Neural progenitor cell (in vitro differentiated cells): ENCODE measurements around the gene PUSL1. TPM values are rescaled to one million over a fixed set of nuclear protein-coding genes. Genes with fewer than 3 reads are reported as not detected.

Experiments
- DNase-seq: peaks from one replicate; pipeline ENCODE4 v3.0.0-alpha.2; 2016; ENCODE audit warnings: low spot score
- H2AFZ ChIP-seq: fragments of 200-600 bp; sonication (generic); replicated peaks from 2 replicates; pipeline ENCODE4 v1.6.1; 2016; ENCODE audit warnings: antibody characterized with exemption
- H3F3A ChIP-seq: fragments of 200-600 bp; sonication (generic); 2 replicates; pipeline ENCODE4 v1.6.1; 2016; ENCODE audit warnings: antibody characterized with exemption, low read depth
- H3K27ac ChIP-seq: fragments of 200-600 bp; sonication (generic); 2 replicates; pipeline ENCODE4 v1.5.1; 2016; ENCODE audit warnings: mild to moderate bottlenecking
- H3K27me3 ChIP-seq: fragments of 200-600 bp; sonication (generic); 2 replicates; pipeline ENCODE4 v1.6.1; 2016; ENCODE audit warnings: mild to moderate bottlenecking, moderate library complexity
- H3K36me3 ChIP-seq: fragments of 200-600 bp; sonication (generic); 2 replicates; pipeline ENCODE4 v1.5.1; 2016
- H3K4me1 ChIP-seq: fragments of 200-600 bp; sonication (generic); 2 replicates; pipeline ENCODE4 v1.6.1; 2016; ENCODE audit warnings: mixed run types
- H3K4me2 ChIP-seq: fragments of 200-600 bp; sonication (generic); 2 replicates; pipeline ENCODE4 v1.6.1; 2016
- H3K4me3 ChIP-seq: fragments of 200-600 bp; sonication (generic); 2 replicates; pipeline ENCODE4 v1.5.1; 2016
- H3K79me2 ChIP-seq: fragments of 200-600 bp; sonication (generic); 2 replicates; pipeline ENCODE4 v1.6.1; 2016; ENCODE audit warnings: low read depth
- H3K9ac ChIP-seq: fragments of 200-600 bp; sonication (generic); 2 replicates; pipeline ENCODE4 v1.6.1; 2016
- H3K9me3 ChIP-seq: fragments of 200-600 bp; sonication (generic); 2 replicates; pipeline ENCODE4 v1.5.1; 2016; ENCODE audit warnings: low read depth
- H4K20me1 ChIP-seq: fragments of 200-600 bp; sonication (generic); 2 replicates; pipeline ENCODE4 v1.6.1; 2016; ENCODE audit warnings: low read depth
- H3K27ac Mint-ChIP-seq: 3 replicates; pipeline ENCODE4 v1.8.0; 2021; ENCODE audit warnings: mixed read lengths
- H3K27me3 Mint-ChIP-seq: 2 replicates; pipeline ENCODE4 v1.8.0; 2022; ENCODE audit warnings: low read depth, mild to moderate bottlenecking, inconsistent platforms, moderate library complexity, mixed read lengths; ENCODE audit not compliant: insufficient read depth
- H3K36me3 Mint-ChIP-seq: 3 replicates; pipeline ENCODE4 v1.8.0; 2021; ENCODE audit warnings: mixed read lengths
- H3K4me1 Mint-ChIP-seq: 3 replicates; pipeline ENCODE4 v1.8.0; 2021; ENCODE audit warnings: mixed read lengths
- H3K4me3 Mint-ChIP-seq: 3 replicates; pipeline ENCODE4 v1.8.0; 2021; ENCODE audit warnings: mild to moderate bottlenecking, moderate library complexity, mixed read lengths
- H3K9me3 Mint-ChIP-seq: 3 replicates; pipeline ENCODE4 v1.8.0; 2020; ENCODE audit warnings: mixed read lengths
- EZH2 ChIP-seq: fragments of 200-600 bp; sonication (generic); IDR thresholded peaks from 2 replicates; pipeline ENCODE4 v1.6.1; 2017; ENCODE audit warnings: antibody characterized with exemption, mild to moderate bottlenecking, moderate library complexity
- EZH2phosphoT487 ChIP-seq: fragments of 200-600 bp; sonication (generic); IDR thresholded peaks from 2 replicates; pipeline ENCODE4 v1.6.1; 2017; ENCODE audit warnings: antibody characterized with exemption
- total RNA-seq: library from RNA; depleted of rRNA; stranded (reverse); fragments of >200 nt; gene quantifications from 2 replicates; pipeline ENCODE4 v1.2.3, GENCODE V29; 2015; ENCODE audit warnings: low replicate concordance
- TF ChIP-seq, protein P1 (sequence below): fragments of 200-600 bp; sonication (generic); IDR thresholded peaks from 2 replicates; pipeline ENCODE4 v1.5.1; 2017; ENCODE audit warnings: antibody characterized with exemption, mild to moderate bottlenecking

Gene PUSL1
- total RNA-seq, 1 donor from 2014 or later, result 3.7 TPM

- Mint-ChIP-seq H3K27me3 (peaks cover 18% of the 10 kb centered on the region), H3K4me3 (no peak overlapping the region), H3K9me3 (no peaks in the 10 kb centered on the region), H3K27ac (no peak overlapping the region), H3K4me1 (no peaks in the 10 kb centered on the region), H3K36me3 (peaks cover 3% of the 10 kb centered on the region)
- DNase-seq, result no peak
- Histone ChIP-seq H3K4me1 (no peaks in the 10 kb centered on the region), H3K9me3 (no peaks in the 10 kb centered on the region), H3K36me3 (no peaks in the 10 kb centered on the region), H3K9ac (no peak overlapping the region), H3K79me2 (no peaks in the 10 kb centered on the region), H3K27ac (no peak overlapping the region), H3K4me2 (no peak overlapping the region), H4K20me1 (peaks cover 80% of the 10 kb centered on the region), H3F3A (peaks cover 20% of the 10 kb centered on the region), H2AFZ (no peak overlapping the region), H3K27me3 (no peaks in the 10 kb centered on the region), H3K4me3 (no peak overlapping the region)
- TF ChIP-seq, protein P1, sequence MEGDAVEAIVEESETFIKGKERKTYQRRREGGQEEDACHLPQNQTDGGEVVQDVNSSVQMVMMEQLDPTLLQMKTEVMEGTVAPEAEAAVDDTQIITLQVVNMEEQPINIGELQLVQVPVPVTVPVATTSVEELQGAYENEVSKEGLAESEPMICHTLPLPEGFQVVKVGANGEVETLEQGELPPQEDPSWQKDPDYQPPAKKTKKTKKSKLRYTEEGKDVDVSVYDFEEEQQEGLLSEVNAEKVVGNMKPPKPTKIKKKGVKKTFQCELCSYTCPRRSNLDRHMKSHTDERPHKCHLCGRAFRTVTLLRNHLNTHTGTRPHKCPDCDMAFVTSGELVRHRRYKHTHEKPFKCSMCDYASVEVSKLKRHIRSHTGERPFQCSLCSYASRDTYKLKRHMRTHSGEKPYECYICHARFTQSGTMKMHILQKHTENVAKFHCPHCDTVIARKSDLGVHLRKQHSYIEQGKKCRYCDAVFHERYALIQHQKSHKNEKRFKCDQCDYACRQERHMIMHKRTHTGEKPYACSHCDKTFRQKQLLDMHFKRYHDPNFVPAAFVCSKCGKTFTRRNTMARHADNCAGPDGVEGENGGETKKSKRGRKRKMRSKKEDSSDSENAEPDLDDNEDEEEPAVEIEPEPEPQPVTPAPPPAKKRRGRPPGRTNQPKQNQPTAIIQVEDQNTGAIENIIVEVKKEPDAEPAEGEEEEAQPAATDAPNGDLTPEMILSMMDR, result no peak
- TF ChIP-seq EZH2phosphoT487 (no peak), EZH2 (no peak)
These were observed 25.3 kb downstream of the PUSL1 start for GRCh38 chr1:1333551-1334241.

DNA sequence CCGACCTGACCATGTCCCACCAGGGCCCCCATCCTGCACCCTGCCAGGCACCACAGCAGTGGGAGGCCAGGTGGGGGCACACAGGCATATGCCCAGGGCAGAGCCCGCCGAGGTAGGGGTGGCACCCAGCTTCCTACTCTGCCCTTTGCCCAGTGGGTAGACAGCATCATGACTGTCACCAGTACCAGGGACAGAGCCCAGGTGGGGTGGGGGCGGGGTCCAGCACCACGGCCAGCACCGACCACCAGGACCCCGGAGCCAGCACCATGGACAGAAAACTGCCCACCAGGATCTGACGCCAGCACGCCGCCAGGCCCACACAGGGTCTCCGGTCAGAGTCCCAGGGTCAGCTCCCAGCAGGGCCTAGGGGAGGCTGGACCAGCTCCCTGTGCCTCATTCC is 26.4 kb downstream of the PUSL1 start:
- H3K4me3 Mint-ChIP-seq, result no peak overlapping the region
- peak; percentile 94 for DNase-seq
- H3K4me1 Mint-ChIP-seq, result no peaks in the 10 kb centered on the region
- Histone ChIP-seq H3K27ac (no peak overlapping the region), H3K9ac (no peak overlapping the region), H3F3A (peaks cover 14% of the 10 kb centered on the region), H3K27me3 (no peaks in the 10 kb centered on the region), H3K4me2 (no peak overlapping the region), H3K79me2 (no peaks in the 10 kb centered on the region), H3K36me3 (no peaks in the 10 kb centered on the region), H3K4me3 (no peak overlapping the region), H4K20me1 (peaks cover 69% of the 10 kb centered on the region), H2AFZ (no peak overlapping the region), H3K9me3 (no peaks in the 10 kb centered on the region), H3K4me1 (no peaks in the 10 kb centered on the region)
- H3K36me3 Mint-ChIP-seq, result peaks cover under 1% of the 10 kb centered on the region
- no peaks in the 10 kb centered on the region for H3K9me3 Mint-ChIP-seq
- peaks cover 17% of the 10 kb centered on the region for H3K27me3 Mint-ChIP-seq
- no peak for TF ChIP-seq EZH2phosphoT487
- no peak for TF ChIP-seq EZH2
- TF ChIP-seq, protein P1, result no peak
- H3K27ac Mint-ChIP-seq, result no peak overlapping the region

DNA sequence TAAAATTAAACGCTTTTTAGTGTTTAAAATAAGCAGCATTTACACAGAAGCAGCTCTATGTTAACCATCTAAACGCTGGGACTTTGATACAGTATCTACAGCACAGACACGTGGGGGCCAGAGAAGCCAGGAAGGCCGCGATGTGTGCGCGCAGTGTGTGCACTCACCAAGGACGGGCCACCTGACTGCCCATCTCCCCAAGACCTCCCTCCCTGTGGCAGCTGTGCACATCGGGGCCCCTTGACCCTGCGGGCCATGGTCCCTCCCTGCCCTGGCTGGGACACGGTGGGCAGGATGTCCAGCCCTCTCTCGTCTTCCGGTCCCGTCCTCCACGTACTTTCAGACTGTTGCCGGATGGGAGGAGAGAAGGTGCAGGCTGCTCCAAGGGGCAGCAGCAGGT is 26.9 kb downstream of the PUSL1 start:
- H3K27ac Mint-ChIP-seq, result no peak overlapping the region
- no peak overlapping the region for H3K4me2 ChIP-seq
- no peaks in the 10 kb centered on the region for H3K4me1 Mint-ChIP-seq
- no peak overlapping the region for H2AFZ ChIP-seq
- no peak overlapping the region for H3K9ac ChIP-seq
- no peak for DNase-seq
- H3K4me3 ChIP-seq, result no peak overlapping the region
- no peaks in the 10 kb centered on the region for H3K79me2 ChIP-seq
- H4K20me1 ChIP-seq, result peaks cover 65% of the 10 kb centered on the region
- no peaks in the 10 kb centered on the region for H3K4me1 ChIP-seq
- no peaks in the 10 kb centered on the region for H3K9me3 ChIP-seq
- no peak overlapping the region for H3K27ac ChIP-seq
- H3K27me3 Mint-ChIP-seq, result peaks cover 14% of the 10 kb centered on the region
- H3K27me3 ChIP-seq, result no peaks in the 10 kb centered on the region
- TF ChIP-seq EZH2, result no peak
- H3K9me3 Mint-ChIP-seq, result no peaks in the 10 kb centered on the region
- H3F3A ChIP-seq, result peaks cover 12% of the 10 kb centered on the region
- no peaks in the 10 kb centered on the region for H3K36me3 Mint-ChIP-seq
- H3K4me3 Mint-ChIP-seq, result no peak overlapping the region
- no peaks in the 10 kb centered on the region for H3K36me3 ChIP-seq

- Mint-ChIP-seq H3K4me1 (no peaks in the 10 kb centered on the region), H3K4me3 (no peak overlapping the region), H3K27me3 (peaks cover 13% of the 10 kb centered on the region), H3K9me3 (no peaks in the 10 kb centered on the region), H3K36me3 (peaks cover 3% of the 10 kb centered on the region), H3K27ac (no peak overlapping the region)
- Histone ChIP-seq H3K27me3 (no peaks in the 10 kb centered on the region), H3F3A (peaks cover 7% of the 10 kb centered on the region), H3K27ac (no peak overlapping the region), H3K4me2 (no peak overlapping the region), H3K4me1 (no peaks in the 10 kb centered on the region), H3K4me3 (no peak overlapping the region), H2AFZ (no peak overlapping the region), H4K20me1 (peaks cover 59% of the 10 kb centered on the region), H3K9ac (no peak overlapping the region), H3K36me3 (no peaks in the 10 kb centered on the region), H3K79me2 (no peaks in the 10 kb centered on the region), H3K9me3 (no peaks in the 10 kb centered on the region)
- no peak for DNase-seq
- TF ChIP-seq, protein P1, result no peak
- no peak for TF ChIP-seq EZH2
- TF ChIP-seq EZH2phosphoT487, result no peak
These were observed 27.4 kb downstream of the PUSL1 start for GRCh38 chr1:1335792-1336248.
